ENCODE results near the gene TCEANC2.
A peak's percentile ranks its signal among the peaks of the same experiment; 100 is the strongest.

The TCEANC2 gene

GRCh38 chr1:54114001-54114400, 60.6 kb downstream of the TCEANC2 start:
- 78% methylated on average over 4 of the region's 4 CpGs for whole genome bisulfite sequencing
- DNase-seq = no peak
- no peak overlapping the region for H3K4me3 ChIP-seq (ENCODE audit: insufficient read depth in 1 of 2, low read depth in 1 of 2, low read length in 2 of 2)
- H2AFZ ChIP-seq (ENCODE audit: low read depth, low read length) = no peak overlapping the region
- H4K91ac ChIP-seq (ENCODE audit: low read length) = no peak overlapping the region
- no peak overlapping the region for H4K8ac ChIP-seq (ENCODE audit: low read length)
- H3K4me1 ChIP-seq (ENCODE audit: control insufficient read depth, insufficient read depth, low read depth, low read length) = peaks cover 11% of the 10 kb centered on the region
- H3K23ac ChIP-seq (ENCODE audit: low read length in 2 of 2) = no peak overlapping the region
- H3K4me2 ChIP-seq (ENCODE audit: low read length, poor library complexity, severe bottlenecking) = no peak overlapping the region
- H2BK120ac ChIP-seq (ENCODE audit: low read depth, low read length) = no peak overlapping the region
- H3K4ac ChIP-seq (ENCODE audit: low read depth in 1 of 2, low read length in 2 of 2) = no peak overlapping the region
- no peak overlapping the region for H3K14ac ChIP-seq (ENCODE audit: low read length in 2 of 2)
- H3K9ac ChIP-seq (ENCODE audit: low read length) = no peak overlapping the region
- H2BK12ac ChIP-seq (ENCODE audit: low read length in 2 of 2) = no peak overlapping the region
- no peak overlapping the region for H2BK15ac ChIP-seq (ENCODE audit: low read depth, poor library complexity, severe bottlenecking)
- no peak overlapping the region for H3K18ac ChIP-seq (ENCODE audit: low read depth in 1 of 2, low read length in 2 of 2)
- no peak overlapping the region for H2AK5ac ChIP-seq (ENCODE audit: low read length, severe bottlenecking)
- H3K79me1 ChIP-seq (replicated peaks; ENCODE audit: low read length, poor library complexity, severe bottlenecking) = no peaks in the 10 kb centered on the region
- H2BK5ac ChIP-seq (ENCODE audit: low read depth, low read length, poor library complexity, severe bottlenecking) = no peak overlapping the region
- H3K27me3 ChIP-seq (ENCODE audit: control insufficient read depth in 1 of 2, insufficient read depth in 1 of 2, low read length in 2 of 2) = peaks cover 0 to 6% of the 10 kb centered on the region in 2 experiments
- no peaks in the 10 kb centered on the region for H3K36me3 ChIP-seq (ENCODE audit: control insufficient read depth in 1 of 2, insufficient read depth in 2 of 2, low read depth in 1 of 2, low read length in 2 of 2)
- H3K27ac ChIP-seq (ENCODE audit: low read length, poor library complexity, severe bottlenecking) = no peak overlapping the region
- H3K9me3 ChIP-seq (ENCODE audit: control insufficient read depth, low read length) = no peaks in the 10 kb centered on the region

- Histone ChIP-seq H2BK120ac (ENCODE audit: low read depth, low read length) (no peak overlapping the region), H3K4me1 (ENCODE audit: control insufficient read depth, insufficient read depth, low read depth, low read length) (peaks cover 15% of the 10 kb centered on the region), H2AK5ac (ENCODE audit: low read length, severe bottlenecking) (no peak overlapping the region), H4K8ac (ENCODE audit: low read length) (no peak overlapping the region), H3K4me2 (ENCODE audit: low read length, poor library complexity, severe bottlenecking) (no peak overlapping the region), H4K91ac (ENCODE audit: low read length) (no peak overlapping the region), H3K27ac (ENCODE audit: low read length, poor library complexity, severe bottlenecking) (no peak overlapping the region), H2BK15ac (ENCODE audit: low read depth, poor library complexity, severe bottlenecking) (no peak overlapping the region), H2BK5ac (ENCODE audit: low read depth, low read length, poor library complexity, severe bottlenecking) (no peak overlapping the region), H3K27me3 (ENCODE audit: control insufficient read depth in 1 of 2, insufficient read depth in 1 of 2, low read length in 2 of 2) (peaks cover 0 to 6% of the 10 kb centered on the region in 2 experiments), H2BK12ac (ENCODE audit: low read length in 2 of 2) (no peak overlapping the region), H3K4me3 (ENCODE audit: insufficient read depth in 1 of 2, low read depth in 1 of 2, low read length in 2 of 2) (no peak overlapping the region), H3K36me3 (ENCODE audit: control insufficient read depth in 1 of 2, insufficient read depth in 2 of 2, low read depth in 1 of 2, low read length in 2 of 2) (peaks cover 0 to 3% of the 10 kb centered on the region in 2 experiments), H3K18ac (ENCODE audit: low read depth in 1 of 2, low read length in 2 of 2) (no peak overlapping the region), H3K9me3 (ENCODE audit: control insufficient read depth, low read length) (no peaks in the 10 kb centered on the region), H3K23ac (ENCODE audit: low read length in 2 of 2) (no peak overlapping the region), H3K4ac (ENCODE audit: low read depth in 1 of 2, low read length in 2 of 2) (no peak overlapping the region), H3K79me1 (replicated peaks; ENCODE audit: low read length, poor library complexity, severe bottlenecking) (no peaks in the 10 kb centered on the region), H2AFZ (ENCODE audit: low read depth, low read length) (no peak overlapping the region), H3K9ac (ENCODE audit: low read length) (no peak overlapping the region), H3K14ac (ENCODE audit: low read length in 2 of 2) (no peak overlapping the region)
- WGBS = 26% methylated on average over 6 of the region's 6 CpGs
- peak; percentile 6 for DNase-seq
Observed at GRCh38 chr1:54114955-54115354, 61.5 kb downstream of the TCEANC2 start.

- Histone ChIP-seq H3K4me2 (ENCODE audit: low read length, poor library complexity, severe bottlenecking) (no peak overlapping the region), H2AFZ (ENCODE audit: low read depth, low read length) (no peak overlapping the region), H2BK5ac (ENCODE audit: low read depth, low read length, poor library complexity, severe bottlenecking) (no peak overlapping the region), H3K36me3 (ENCODE audit: control insufficient read depth in 1 of 2, insufficient read depth in 2 of 2, low read depth in 1 of 2, low read length in 2 of 2) (peaks cover 0 to 3% of the 10 kb centered on the region in 2 experiments), H2AK5ac (ENCODE audit: low read length, severe bottlenecking) (no peak overlapping the region), H3K79me1 (replicated peaks; ENCODE audit: low read length, poor library complexity, severe bottlenecking) (no peaks in the 10 kb centered on the region), H3K4me3 (ENCODE audit: insufficient read depth in 1 of 2, low read depth in 1 of 2, low read length in 2 of 2) (no peak overlapping the region), H2BK15ac (ENCODE audit: low read depth, poor library complexity, severe bottlenecking) (no peak overlapping the region), H3K23ac (ENCODE audit: low read length in 2 of 2) (no peak overlapping the region), H3K18ac (ENCODE audit: low read depth in 1 of 2, low read length in 2 of 2) (no peak overlapping the region), H3K4me1 (ENCODE audit: control insufficient read depth, insufficient read depth, low read depth, low read length) (peaks cover 18% of the 10 kb centered on the region), H3K9ac (ENCODE audit: low read length) (no peak overlapping the region), H3K27me3 (ENCODE audit: control insufficient read depth in 1 of 2, insufficient read depth in 1 of 2, low read length in 2 of 2) (peaks cover 0 to 6% of the 10 kb centered on the region in 2 experiments), H3K4ac (ENCODE audit: low read depth in 1 of 2, low read length in 2 of 2) (no peak overlapping the region), H4K91ac (ENCODE audit: low read length) (no peak overlapping the region), H3K14ac (ENCODE audit: low read length in 2 of 2) (no peak overlapping the region), H4K8ac (ENCODE audit: low read length) (no peak overlapping the region), H3K9me3 (ENCODE audit: control insufficient read depth, low read length) (no peaks in the 10 kb centered on the region), H3K27ac (ENCODE audit: low read length, poor library complexity, severe bottlenecking) (no peak overlapping the region), H2BK120ac (ENCODE audit: low read depth, low read length) (no peak overlapping the region), H2BK12ac (ENCODE audit: low read length in 2 of 2) (no peak overlapping the region)
- 94% methylated on average over 3 of the region's 3 CpGs for WGBS
- no peak for DNase-seq
Observed at GRCh38 chr1:54115520-54115919, 62.1 kb downstream of the TCEANC2 start.

- no peak overlapping the region for H2AK5ac ChIP-seq (ENCODE audit: low read length, severe bottlenecking)
- peaks cover 30% of the 10 kb centered on the region for H3K4me1 ChIP-seq (ENCODE audit: control insufficient read depth, insufficient read depth, low read depth, low read length)
- no peak overlapping the region for H3K14ac ChIP-seq (ENCODE audit: low read length in 2 of 2)
- no peak overlapping the region for H3K9ac ChIP-seq (ENCODE audit: low read length)
- no peak overlapping the region for H2BK12ac ChIP-seq (ENCODE audit: low read length in 2 of 2)
- no peak overlapping the region for H2BK15ac ChIP-seq (ENCODE audit: low read depth, poor library complexity, severe bottlenecking)
- H3K79me1 ChIP-seq (replicated peaks; ENCODE audit: low read length, poor library complexity, severe bottlenecking) = no peaks in the 10 kb centered on the region
- no peak overlapping the region for H3K4me3 ChIP-seq (ENCODE audit: insufficient read depth in 1 of 2, low read depth in 1 of 2, low read length in 2 of 2)
- H3K27ac ChIP-seq (ENCODE audit: low read length, poor library complexity, severe bottlenecking) = no peak overlapping the region
- peak overlapping the region; percentile 9 for H4K8ac ChIP-seq (ENCODE audit: low read length)
- H3K23ac ChIP-seq (ENCODE audit: low read length in 2 of 2) = no peak overlapping the region
- no peak overlapping the region for H3K4ac ChIP-seq (ENCODE audit: low read depth in 1 of 2, low read length in 2 of 2)
- no peaks in the 10 kb centered on the region for H3K9me3 ChIP-seq (ENCODE audit: control insufficient read depth, low read length)
- H3K18ac ChIP-seq (ENCODE audit: low read depth in 1 of 2, low read length in 2 of 2) = peak overlapping the region in 1 of 2 experiments; percentile 42
- DNase-seq = no peak
- 63% methylated on average over 11 of the region's 11 CpGs for WGBS
- H2AFZ ChIP-seq (ENCODE audit: low read depth, low read length) = peak overlapping the region; percentile 54
- H4K91ac ChIP-seq (ENCODE audit: low read length) = no peak overlapping the region
- H2BK5ac ChIP-seq (ENCODE audit: low read depth, low read length, poor library complexity, severe bottlenecking) = no peak overlapping the region
- H3K27me3 ChIP-seq (ENCODE audit: control insufficient read depth in 1 of 2, insufficient read depth in 1 of 2, low read length in 2 of 2) = peaks cover 10% of the 10 kb centered on the region in 2 experiments
- peaks cover 0 to 3% of the 10 kb centered on the region in 2 experiments for H3K36me3 ChIP-seq (ENCODE audit: control insufficient read depth in 1 of 2, insufficient read depth in 2 of 2, low read depth in 1 of 2, low read length in 2 of 2)
- H3K4me2 ChIP-seq (ENCODE audit: low read length, poor library complexity, severe bottlenecking) = no peak overlapping the region
- no peak overlapping the region for H2BK120ac ChIP-seq (ENCODE audit: low read depth, low read length)
Observed at GRCh38 chr1:54117815-54118563, 64.6 kb downstream of the TCEANC2 start.
